ENCODE results near the gene FBXL14. TPM values are rescaled to one million over a fixed set of nuclear protein-coding genes. Genes with fewer than 3 reads are reported as not detected.

The FBXL14 gene
- polyA plus RNA-seq, 2 of the 4 experiments (the other 2 are of a cell fraction) = 6.7 to 7.1 TPM

GRCh38 chr12:1642513-1642912 lies 48.1 kb upstream of the FBXL14 start (continued):
- no peak for TF ChIP-seq CBX8 (IDR thresholded peaks at IDR 0.05)
- no peak for TF ChIP-seq ZSCAN20 (CRISPR knock-in tag; IDR thresholded peaks at IDR 0.05)

DNA sequence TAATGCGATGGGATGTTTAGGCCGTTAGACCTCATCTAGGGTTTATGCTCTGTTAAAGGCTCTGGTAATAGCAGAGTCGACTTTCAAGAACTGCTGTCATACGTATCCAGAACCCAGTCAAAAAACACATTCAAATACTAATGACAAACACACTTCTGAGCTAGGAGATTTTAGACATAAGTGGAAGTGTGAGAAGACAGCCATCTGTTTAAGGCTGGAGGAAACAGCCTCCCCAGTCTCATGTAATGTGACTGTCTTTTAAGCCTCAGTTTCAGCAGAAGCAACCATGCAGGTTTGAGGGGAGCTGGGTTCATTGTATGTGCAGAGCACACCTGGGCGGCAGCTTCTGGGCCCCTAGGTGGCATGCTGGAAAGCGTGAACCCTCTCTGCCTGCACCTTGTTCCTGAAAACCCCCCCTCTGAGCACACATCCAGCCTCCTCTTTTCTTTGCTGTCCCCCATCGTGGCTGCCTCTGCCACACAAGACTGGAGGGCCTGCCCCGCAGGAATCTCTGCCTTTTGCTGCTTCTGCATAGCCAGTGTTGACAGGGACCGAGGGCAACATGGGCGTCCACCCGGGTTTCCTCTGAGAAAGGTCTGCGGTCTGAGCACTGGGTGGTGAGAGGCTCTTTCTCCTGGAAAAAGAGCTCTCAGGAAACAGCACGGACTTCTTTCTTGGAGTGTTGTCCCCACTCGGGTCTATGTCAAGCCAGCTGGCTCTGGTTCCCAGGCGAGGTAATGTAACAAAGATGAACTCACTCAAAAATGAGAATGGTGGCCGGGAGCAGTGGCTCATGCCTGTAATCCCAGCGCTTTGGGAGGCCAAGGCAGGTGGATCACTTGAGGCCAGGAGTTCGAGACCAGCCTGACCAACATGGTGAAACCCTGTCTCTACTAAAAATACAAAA lies 46.2 kb upstream of the FBXL14 start:
- Histone ChIP-seq H3K4me3 (no peak overlapping the region), H3K4me2 (no peak overlapping the region), H3K27ac (no peak overlapping the region), H3K9me3 (no peaks in the 10 kb centered on the region), H3K4me1 (no peaks in the 10 kb centered on the region)
- ATAC-seq (no peak), FAIRE-seq (no peak), DNase-seq (ENCODE audit: low read depth in 1 of 2, low spot score in 1 of 2) (no peak)
- 73% methylated on average over 18 of the region's 18 CpGs for WGBS (ENCODE audit: missing lambda C conversion rate)
- no peak for TF ChIP-seq GATA3 (IDR thresholded peaks at IDR 0.05; ENCODE audit: borderline replicate concordance)
- no peak for TF ChIP-seq CEBPB (IDR thresholded peaks at IDR 0.05)
- TF ChIP-seq HDAC2 (IDR thresholded peaks at IDR 0.05) = no peak
- no peak for TF ChIP-seq POLR2AphosphoS2 (conservative IDR thresholded peaks at IDR 0.05; ENCODE audit: low read length)
- no peak for TF ChIP-seq RNF2 (IDR thresholded peaks at IDR 0.05; ENCODE audit: borderline replicate concordance, low read depth)
- no peak for TF ChIP-seq JUNB (IDR thresholded peaks at IDR 0.05)
- no peak for TF ChIP-seq FOSB (CRISPR knock-in tag; IDR thresholded peaks at IDR 0.05)
- no peak for TF ChIP-seq EHF (CRISPR knock-in tag; IDR thresholded peaks at IDR 0.05)
- TF ChIP-seq TP53 (CRISPR knock-in tag; IDR thresholded peaks at IDR 0.05) = no peak
- no peak for TF ChIP-seq REST (IDR thresholded peaks at IDR 0.05)
- no peak for TF ChIP-seq BHLHE40 (IDR thresholded peaks at IDR 0.05; ENCODE audit: low read depth, low read length)
- no peak for TF ChIP-seq NR3C1 (IDR thresholded peaks at IDR 0.05)
- POLR2A ChIA-PET = no interaction called here
- CTCF ChIA-PET = interaction anchor here (0.7 to 17.7 kb wide), 6 partner anchors 8 to 675 kb away, joined by 3 to 210 read pairs (median 19); partner anchors contain the start of gene WNT5B

- H3K9me3 ChIP-seq = no peaks in the 10 kb centered on the region
- DNase-seq (ENCODE audit: low read depth in 1 of 2, low spot score in 1 of 2) = no peak
- ChIA-PET CTCF (interaction anchor here (0.8 to 16.6 kb wide), 5 partner anchors 9 to 149 kb away, joined by 4 to 210 read pairs (median 9); no protein-coding TSS in a partner anchor), POLR2A (no interaction called here)
- H3K27ac ChIP-seq = no peak overlapping the region
- H3K4me2 ChIP-seq = no peak overlapping the region
- WGBS (ENCODE audit: missing lambda C conversion rate) = 90% methylated on average over 40 of the region's 40 CpGs
- TF ChIP-seq SMC3 (IDR thresholded peaks at IDR 0.05) (no peak), POLR2A (IDR thresholded peaks at IDR 0.05; ENCODE audit: low read length) (no peak), ZSCAN20 (CRISPR knock-in tag; IDR thresholded peaks at IDR 0.05) (no peak), POLR2AphosphoS2 (conservative IDR thresholded peaks at IDR 0.05; ENCODE audit: low read length) (no peak), ESRRA (IDR thresholded peaks at IDR 0.05; ENCODE audit: borderline replicate concordance, low read length) (no peak), EHF (CRISPR knock-in tag; IDR thresholded peaks at IDR 0.05) (no peak), JUN (IDR thresholded peaks at IDR 0.05) (no peak), EP300 (IDR thresholded peaks at IDR 0.05) (no peak), HES2 (IDR thresholded peaks at IDR 0.05) (no peak), RNF2 (IDR thresholded peaks at IDR 0.05; ENCODE audit: borderline replicate concordance, low read depth) (no peak), HEYL (CRISPR knock-in tag; IDR thresholded peaks at IDR 0.05) (no peak), MAX (IDR thresholded peaks at IDR 0.05) (no peak), RFX5 (IDR thresholded peaks at IDR 0.05) (no peak), NFE2L2 (conservative IDR thresholded peaks at IDR 0.05; ENCODE audit: low read length) (no peak), NR3C1 (IDR thresholded peaks at IDR 0.05) (no peak)
- TF ChIP-seq, protein P1, sequence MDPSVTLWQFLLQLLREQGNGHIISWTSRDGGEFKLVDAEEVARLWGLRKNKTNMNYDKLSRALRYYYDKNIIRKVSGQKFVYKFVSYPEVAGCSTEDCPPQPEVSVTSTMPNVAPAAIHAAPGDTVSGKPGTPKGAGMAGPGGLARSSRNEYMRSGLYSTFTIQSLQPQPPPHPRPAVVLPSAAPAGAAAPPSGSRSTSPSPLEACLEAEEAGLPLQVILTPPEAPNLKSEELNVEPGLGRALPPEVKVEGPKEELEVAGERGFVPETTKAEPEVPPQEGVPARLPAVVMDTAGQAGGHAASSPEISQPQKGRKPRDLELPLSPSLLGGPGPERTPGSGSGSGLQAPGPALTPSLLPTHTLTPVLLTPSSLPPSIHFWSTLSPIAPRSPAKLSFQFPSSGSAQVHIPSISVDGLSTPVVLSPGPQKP (IDR thresholded peaks at IDR 0.05; ENCODE audit: low read depth, low read length) = no peak
- TF ChIP-seq, protein P2, sequence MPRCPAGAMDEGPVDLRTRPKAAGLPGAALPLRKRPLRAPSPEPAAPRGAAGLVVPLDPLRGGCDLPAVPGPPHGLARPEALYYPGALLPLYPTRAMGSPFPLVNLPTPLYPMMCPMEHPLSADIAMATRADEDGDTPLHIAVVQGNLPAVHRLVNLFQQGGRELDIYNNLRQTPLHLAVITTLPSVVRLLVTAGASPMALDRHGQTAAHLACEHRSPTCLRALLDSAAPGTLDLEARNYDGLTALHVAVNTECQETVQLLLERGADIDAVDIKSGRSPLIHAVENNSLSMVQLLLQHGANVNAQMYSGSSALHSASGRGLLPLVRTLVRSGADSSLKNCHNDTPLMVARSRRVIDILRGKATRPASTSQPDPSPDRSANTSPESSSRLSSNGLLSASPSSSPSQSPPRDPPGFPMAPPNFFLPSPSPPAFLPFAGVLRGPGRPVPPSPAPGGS (IDR thresholded peaks at IDR 0.05) = no peak
- ATAC-seq = no peak
- no peak for FAIRE-seq
- H3K4me3 ChIP-seq = no peak overlapping the region
- no peaks in the 10 kb centered on the region for H3K4me1 ChIP-seq
Observed at GRCh38 chr12:1639538-1639937, 45.2 kb upstream of the FBXL14 start.
